IPS DF 6.9 (cell line): Measurements from ENCODE around the gene ZNF277.

ENCODE experiments used
- DNase-seq: peaks from one replicate; pipeline ENCODE4 v3.0.0-alpha.2; 2013; ENCODE audit warnings: low read depth, low spot score
- H3K27ac ChIP-seq: one replicate; pipeline ENCODE4 v1.5.1; 2013; ENCODE audit warnings: low read length, control low read depth
- H3K27me3 ChIP-seq: 2 replicates; pipeline ENCODE4 v1.6.1; 2013; ENCODE audit warnings: mild to moderate bottlenecking, low read length; ENCODE audit not compliant: control insufficient read depth, insufficient read depth
- H3K36me3 ChIP-seq: 2 replicates; pipeline ENCODE4 v1.6.1; 2013; ENCODE audit warnings: low read length; ENCODE audit not compliant: control insufficient read depth, insufficient read depth
- H3K4me1 ChIP-seq: 2 replicates; pipeline ENCODE4 v1.6.1; 2013; ENCODE audit warnings: low read length; ENCODE audit not compliant: control insufficient read depth, insufficient read depth
- H3K4me3 ChIP-seq: 2 replicates; pipeline ENCODE4 v1.5.1; 2013; ENCODE audit warnings: mild to moderate bottlenecking, low read length
- H3K9me3 ChIP-seq: 2 replicates; pipeline ENCODE4 v1.6.1; 2013; ENCODE audit warnings: low read length, inconsistent platforms; ENCODE audit not compliant: control insufficient read depth, insufficient read depth
- WGBS: extraction: QIAGEN DNeasy Blood & Tissue Kit; methylation state at CpG from one replicate; pipeline ENCODE4 v1.1.7; 2013; ENCODE audit warnings: mixed read lengths, missing lambda C conversion rate; ENCODE audit not compliant: insufficient read length, insufficient coverage; 5-methylcytosine and 5-hydroxymethylcytosine counted together

The ZNF277 gene

DNA sequence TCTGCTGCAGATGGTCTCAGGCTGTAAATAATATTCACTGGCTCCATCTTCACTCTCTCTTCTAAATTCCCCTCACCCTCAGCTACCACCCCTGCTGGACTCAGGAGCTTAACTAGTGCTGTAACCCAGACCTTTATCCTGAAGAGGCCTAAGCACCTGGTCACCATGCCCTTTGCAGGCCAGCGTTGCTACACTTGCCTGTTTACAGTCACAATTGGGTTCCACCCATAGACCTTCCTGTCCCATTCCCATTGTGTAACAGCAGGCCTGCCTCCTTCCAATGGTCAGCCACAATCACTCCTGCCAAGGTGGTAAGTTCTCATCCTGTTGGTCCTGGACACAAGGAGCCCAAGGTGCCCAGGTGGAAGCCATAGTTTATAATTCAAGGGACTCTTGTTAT is 157.9 kb downstream of the ZNF277 start:
- H3K27me3 ChIP-seq: no peaks in the 10 kb centered on the region
- DNase-seq: no peak
- H3K4me1 ChIP-seq: no peaks in the 10 kb centered on the region
- no CpG with 5 or more reads among the region's 1 CpG for WGBS
- H3K36me3 ChIP-seq: no peaks in the 10 kb centered on the region
- no peak overlapping the region for H3K4me3 ChIP-seq
- no peaks in the 10 kb centered on the region for H3K9me3 ChIP-seq
- H3K27ac ChIP-seq: no peak overlapping the region

DNA sequence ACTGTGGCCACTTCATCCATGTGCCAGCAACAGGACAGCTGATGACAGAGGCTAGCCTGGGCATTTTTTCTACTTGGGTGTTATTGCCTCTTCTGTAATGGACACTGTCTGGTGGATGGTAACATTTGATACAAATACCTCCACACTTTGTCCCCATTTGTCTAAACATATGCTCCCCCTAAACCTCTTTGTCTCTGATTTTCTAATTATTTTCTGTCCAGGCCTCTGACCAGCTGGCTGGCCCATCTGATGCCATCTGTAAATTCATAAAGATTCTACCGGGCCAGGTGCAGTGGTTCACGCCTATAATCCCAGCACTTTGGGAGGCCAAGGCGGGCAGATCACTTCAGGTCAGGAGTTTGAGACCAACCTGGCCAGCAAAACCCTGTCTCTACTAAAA is 159.1 kb downstream of the ZNF277 start:
- Histone ChIP-seq H3K4me3 (no peak overlapping the region), H3K27ac (no peak overlapping the region), H3K27me3 (no peaks in the 10 kb centered on the region), H3K9me3 (no peaks in the 10 kb centered on the region), H3K36me3 (no peaks in the 10 kb centered on the region), H3K4me1 (no peaks in the 10 kb centered on the region)
- no CpG with 5 or more reads among the region's 3 CpGs for WGBS
- DNase-seq: no peak

DNA sequence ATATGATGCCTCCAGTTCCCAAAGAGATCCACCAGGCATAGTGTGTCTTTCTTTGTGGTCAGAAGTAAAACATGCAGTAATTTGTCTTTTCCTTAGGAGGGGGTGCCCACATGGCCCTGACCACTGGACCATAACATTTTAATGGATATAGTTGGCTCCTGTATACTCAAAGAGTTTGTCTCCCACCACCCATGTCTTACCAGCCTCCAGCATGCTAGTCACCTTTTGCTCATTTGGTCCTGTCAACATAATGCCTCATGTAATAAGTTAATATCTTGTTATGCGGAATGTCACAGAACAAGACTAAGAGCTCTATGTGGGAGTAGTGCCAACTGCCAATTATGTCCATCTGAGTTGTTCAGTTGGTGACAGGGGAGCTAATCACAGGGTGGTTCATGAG is 160.4 kb downstream of the ZNF277 start:
- DNase-seq: no peak
- Histone ChIP-seq H3K4me1 (no peaks in the 10 kb centered on the region), H3K9me3 (no peaks in the 10 kb centered on the region), H3K4me3 (no peak overlapping the region), H3K27ac (no peak overlapping the region), H3K36me3 (no peaks in the 10 kb centered on the region), H3K27me3 (no peaks in the 10 kb centered on the region)
- no CpG with 5 or more reads among the region's 1 CpG for WGBS

DNA sequence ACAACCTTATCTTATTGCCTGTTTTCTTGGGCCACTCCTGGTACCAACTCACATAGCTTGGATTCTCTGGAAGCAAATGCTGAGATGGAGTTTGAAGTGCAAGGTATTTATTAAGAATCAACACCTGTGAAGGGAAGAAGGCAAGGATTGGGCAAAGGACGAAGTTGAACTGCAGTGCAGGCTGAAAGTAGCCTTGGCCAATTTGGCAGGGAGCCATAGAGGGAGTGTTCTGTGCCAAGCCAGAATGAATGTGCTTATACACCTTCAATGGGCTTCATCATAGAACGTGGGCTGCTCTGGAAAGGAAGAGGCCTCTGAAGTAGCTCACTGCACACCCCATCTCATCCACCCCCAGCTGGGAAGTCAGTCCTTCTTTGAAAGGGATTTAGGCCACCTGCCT is 163.9 kb downstream of the ZNF277 start:
- Histone ChIP-seq H3K4me3 (no peak overlapping the region), H3K36me3 (no peaks in the 10 kb centered on the region), H3K4me1 (no peaks in the 10 kb centered on the region), H3K27ac (no peak overlapping the region), H3K27me3 (no peaks in the 10 kb centered on the region), H3K9me3 (no peaks in the 10 kb centered on the region)
- DNase-seq: no peak
- WGBS: no CpG with 5 or more reads among the region's 2 CpGs

DNA sequence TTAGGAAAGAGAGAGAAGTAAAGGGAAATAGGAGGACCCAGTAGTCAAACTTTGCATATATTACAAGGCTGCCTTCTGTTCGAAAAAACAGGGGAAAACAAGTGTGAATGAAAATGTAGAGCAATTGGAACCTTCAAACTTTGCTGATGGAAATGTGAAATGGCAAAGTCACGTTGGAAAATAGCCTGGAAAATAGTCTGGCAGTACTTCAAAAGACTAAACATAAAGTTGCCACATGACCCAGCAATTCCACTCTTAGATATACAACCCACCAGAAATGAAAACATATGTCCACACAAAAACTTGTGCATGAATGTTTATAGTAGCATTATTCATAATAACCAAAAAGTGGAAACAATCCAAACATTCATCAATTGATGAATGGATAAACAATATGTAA is 165.2 kb downstream of the ZNF277 start:
- H3K4me3 ChIP-seq: no peak overlapping the region
- DNase-seq: no peak
- H3K36me3 ChIP-seq: no peaks in the 10 kb centered on the region
- no peaks in the 10 kb centered on the region for H3K4me1 ChIP-seq
- no peaks in the 10 kb centered on the region for H3K9me3 ChIP-seq
- no peak overlapping the region for H3K27ac ChIP-seq
- WGBS: no CpG with 5 or more reads among the region's 2 CpGs
- H3K27me3 ChIP-seq: no peaks in the 10 kb centered on the region

DNA sequence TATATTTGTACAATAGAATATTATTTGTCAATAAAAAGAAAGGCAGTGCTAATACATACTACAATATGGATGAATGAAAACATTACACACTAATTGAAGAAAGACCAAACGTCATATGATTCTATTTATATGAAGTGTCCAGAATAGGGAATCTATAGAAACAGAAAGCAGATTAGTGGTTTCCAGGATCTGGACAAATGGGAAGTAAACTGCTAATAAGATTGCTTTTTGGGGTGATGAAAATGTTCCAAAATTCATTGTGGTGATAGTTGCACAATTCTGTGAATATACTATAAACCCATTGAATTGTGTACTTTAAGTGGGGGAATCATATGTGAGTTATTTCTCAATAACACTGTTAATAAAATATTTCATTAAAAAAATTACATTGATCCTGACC is 165.6 kb downstream of the ZNF277 start:
- Histone ChIP-seq H3K27ac (no peak overlapping the region), H3K4me3 (no peak overlapping the region), H3K9me3 (no peaks in the 10 kb centered on the region), H3K27me3 (no peaks in the 10 kb centered on the region), H3K4me1 (no peaks in the 10 kb centered on the region), H3K36me3 (no peaks in the 10 kb centered on the region)
- DNase-seq: no peak
- no CpG with 5 or more reads among the region's 1 CpG for WGBS

DNA sequence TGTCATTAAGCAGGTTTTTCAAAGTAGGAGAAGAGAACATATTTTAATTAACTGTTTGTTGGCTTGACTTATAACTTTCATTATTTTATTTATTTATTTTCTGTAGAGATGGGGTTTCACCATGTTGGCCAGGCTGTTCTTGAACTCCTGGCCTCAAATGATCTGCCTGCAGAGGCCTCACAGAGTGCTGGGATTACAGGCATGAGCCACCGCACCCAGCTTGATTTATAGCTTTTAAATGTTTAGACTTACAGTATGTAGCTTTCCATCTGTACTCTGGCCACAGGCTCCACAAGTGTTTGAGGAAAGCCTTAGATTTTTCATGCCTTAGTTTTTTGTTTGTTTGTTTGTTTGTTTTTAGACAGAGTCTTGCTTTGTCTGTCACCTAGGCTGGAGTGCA is 171.1 kb downstream of the ZNF277 start:
- no peak for DNase-seq
- Histone ChIP-seq H3K36me3 (no peaks in the 10 kb centered on the region), H3K27ac (no peak overlapping the region), H3K4me1 (no peaks in the 10 kb centered on the region), H3K27me3 (no peaks in the 10 kb centered on the region), H3K9me3 (no peaks in the 10 kb centered on the region), H3K4me3 (no peak overlapping the region)
- no CpG with 5 or more reads among the region's 1 CpG for WGBS

DNA sequence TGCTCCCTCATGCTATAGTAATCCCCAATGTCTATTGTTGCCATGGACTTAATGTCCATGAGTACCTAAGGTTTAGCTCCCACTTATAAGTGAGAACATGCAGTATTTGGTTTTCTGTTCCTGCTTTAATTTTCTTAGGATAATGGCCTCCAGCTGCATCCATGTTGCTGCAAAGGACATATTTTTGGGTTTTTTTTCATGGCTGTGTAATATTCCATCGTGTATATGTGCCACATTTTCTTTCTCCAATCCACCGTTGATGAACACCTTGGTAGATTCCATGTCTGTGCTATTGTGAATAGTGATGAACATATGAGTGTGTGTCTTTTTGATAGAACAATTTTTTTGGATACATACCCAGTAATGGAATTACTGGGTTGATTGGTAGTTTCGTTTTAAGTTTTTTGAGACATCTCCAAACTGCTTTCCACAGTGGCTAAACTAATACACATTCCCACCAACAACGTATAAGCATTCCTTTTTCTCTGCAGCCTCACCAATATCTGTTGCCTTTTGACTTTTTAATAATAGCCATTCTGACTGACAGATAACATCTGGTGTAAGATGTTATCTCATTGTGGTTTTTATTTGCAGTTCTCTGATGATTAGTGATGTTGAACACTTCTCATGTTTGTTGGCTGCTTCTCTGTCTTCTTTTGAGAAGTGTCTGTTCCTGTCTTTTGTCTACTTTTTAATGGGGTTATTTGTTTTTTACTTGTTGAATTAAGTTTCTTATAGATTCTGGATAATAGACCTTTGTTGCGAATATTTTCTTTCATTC is 175.0 kb downstream of the ZNF277 start:
- no peak overlapping the region for H3K27ac ChIP-seq
- H3K4me3 ChIP-seq: no peak overlapping the region
- no peak for DNase-seq
- no peaks in the 10 kb centered on the region for H3K9me3 ChIP-seq
- no peaks in the 10 kb centered on the region for H3K27me3 ChIP-seq
- no peaks in the 10 kb centered on the region for H3K36me3 ChIP-seq
- H3K4me1 ChIP-seq: no peaks in the 10 kb centered on the region
- WGBS: no CpG with 5 or more reads among the region's 5 CpGs

DNA sequence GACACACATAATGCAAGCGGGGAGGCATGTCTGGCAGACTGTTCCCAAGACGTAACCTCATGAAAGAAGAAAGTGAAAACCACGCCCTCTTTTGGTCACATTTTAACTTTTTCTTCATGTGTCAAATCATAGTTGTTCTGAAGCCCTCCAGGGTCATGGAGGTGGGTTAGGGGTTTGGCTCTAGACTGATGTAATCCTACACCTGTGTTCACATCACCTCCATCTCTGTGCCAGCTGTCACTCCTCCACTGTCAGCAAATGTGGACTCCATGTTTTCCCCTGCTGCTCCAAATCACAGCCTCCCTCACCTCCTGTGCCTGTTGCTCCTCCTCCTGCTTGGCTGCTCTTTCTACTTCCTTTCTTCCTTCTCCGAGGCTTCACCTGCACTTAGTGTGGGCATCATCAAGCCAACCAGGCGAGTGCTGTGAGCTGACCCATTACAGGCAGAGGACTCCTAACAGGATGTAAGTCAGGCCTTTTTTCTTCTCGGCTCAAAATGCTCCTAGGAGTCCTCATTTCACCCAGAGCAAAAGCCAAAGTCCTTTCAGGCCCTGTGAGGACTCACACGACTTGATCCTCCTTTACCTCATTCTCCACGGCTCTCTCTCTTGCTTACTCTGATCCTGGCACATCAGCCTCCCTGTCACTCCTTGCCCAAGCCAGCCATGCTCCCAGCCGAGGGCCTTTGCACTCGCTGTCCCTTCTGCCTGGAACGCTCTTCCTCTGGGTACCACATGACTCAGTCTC is 177.3 kb downstream of the ZNF277 start:
- H3K27ac ChIP-seq: no peak overlapping the region
- H3K4me3 ChIP-seq: no peak overlapping the region
- WGBS: no CpG with 5 or more reads among the region's 11 CpGs
- H3K4me1 ChIP-seq: no peaks in the 10 kb centered on the region
- no peaks in the 10 kb centered on the region for H3K36me3 ChIP-seq
- H3K9me3 ChIP-seq: no peaks in the 10 kb centered on the region
- no peak for DNase-seq
- H3K27me3 ChIP-seq: no peaks in the 10 kb centered on the region

DNA sequence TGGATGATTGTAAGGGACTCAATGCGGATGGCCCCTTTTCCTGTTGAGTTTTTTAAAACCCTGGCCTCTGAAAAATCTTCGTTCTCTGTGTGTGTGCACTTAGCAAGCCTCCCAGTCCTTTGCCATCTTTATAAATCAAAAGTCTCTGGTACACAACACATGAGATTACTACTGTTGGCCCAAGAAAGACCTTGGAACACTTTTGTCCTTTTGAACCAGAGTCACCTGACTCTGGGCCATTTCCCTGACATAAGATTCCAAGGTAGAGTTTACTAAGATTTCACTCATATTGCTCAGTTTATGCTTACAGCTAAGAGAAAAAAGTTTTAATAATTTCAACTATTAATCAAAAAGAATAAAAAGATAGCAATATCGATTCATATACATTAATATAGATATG is 179.0 kb downstream of the ZNF277 start:
- Histone ChIP-seq H3K27me3 (no peaks in the 10 kb centered on the region), H3K9me3 (no peaks in the 10 kb centered on the region), H3K36me3 (no peaks in the 10 kb centered on the region), H3K4me3 (no peak overlapping the region), H3K27ac (no peak overlapping the region), H3K4me1 (no peaks in the 10 kb centered on the region)
- WGBS: no CpG with 5 or more reads among the region's 3 CpGs
- no peak for DNase-seq

DNA sequence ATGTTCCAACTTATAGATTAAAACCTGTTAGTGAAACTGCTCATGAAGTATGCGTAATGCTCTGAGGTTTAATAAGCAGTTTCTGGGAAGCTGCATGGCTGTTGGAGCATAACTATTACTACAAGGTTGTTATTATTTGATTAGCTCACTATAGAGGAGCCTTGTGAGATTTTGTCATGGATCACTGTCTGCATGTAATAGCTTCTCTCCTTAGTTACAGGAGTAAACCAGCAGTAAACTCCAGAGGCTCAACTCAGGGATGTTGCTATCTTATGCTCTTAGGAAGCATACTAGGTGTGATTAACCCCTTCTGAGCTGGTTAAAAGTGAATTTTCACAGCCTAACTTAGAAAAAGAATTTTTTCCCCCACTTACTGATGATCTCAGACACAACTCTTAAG is 180.1 kb downstream of the ZNF277 start:
- H3K4me1 ChIP-seq: no peaks in the 10 kb centered on the region
- no peak for DNase-seq
- WGBS: no CpG with 5 or more reads among the region's 1 CpG
- no peak overlapping the region for H3K4me3 ChIP-seq
- H3K27me3 ChIP-seq: no peaks in the 10 kb centered on the region
- H3K36me3 ChIP-seq: no peaks in the 10 kb centered on the region
- H3K27ac ChIP-seq: no peak overlapping the region
- H3K9me3 ChIP-seq: no peaks in the 10 kb centered on the region
